IMR-90 (cell line): ENCODE measurements around the gene RIOK1. TPM values are rescaled to one million over a fixed set of nuclear protein-coding genes. Genes with fewer than 3 reads are reported as not detected.

Experiments used
- ATAC-seq: fragments of 200-7000 bp; cut with Tn5 transposase; 2 replicates; pipeline ENCODE4 v1.9.1; 2020; ENCODE audit warnings: low read depth, mild to moderate bottlenecking, moderate library complexity
- BruUV-seq: library from RNA; stranded (reverse); fragments of 400-500 nt; replicated peaks from 2 replicates; lab custom pipeline; 2021; lab: Mats Ljungman, UMichigan
- CTCF ChIA-PET: fragments of 300-600 bp; formaldehyde crosslinking; extraction: SDS; loops from one replicate; lab custom pipeline; 2021; ENCODE audit warnings: antibody characterized with exemption; lab: Yijun Ruan, JAX
- POLR2A ChIA-PET: fragments of 300-600 bp; sonication (Branson Sonifier 250); formaldehyde crosslinking; loops from one replicate; lab custom pipeline; 2022; ENCODE audit warnings: antibody characterized with exemption; ENCODE audit not compliant: unreplicated experiment; lab: Charles Lee
- DNase-seq: peaks from one replicate; pipeline ENCODE4 v3.0.0; 2013
- H2AFZ ChIP-seq: replicated peaks from 2 replicates; pipeline ENCODE3; 2013; ENCODE audit warnings: low read length, mild to moderate bottlenecking; ENCODE audit not compliant: poor library complexity
- H2AK5ac ChIP-seq: 2 replicates; pipeline ENCODE4 v1.6.1; 2013; ENCODE audit warnings: low read depth, low read length, inconsistent platforms
- H2AK9ac ChIP-seq: replicated peaks from 2 replicates; pipeline ENCODE3; 2013; ENCODE audit warnings: mild to moderate bottlenecking, low read depth, low read length, moderate library complexity; ENCODE audit not compliant: poor library complexity
- H2BK120ac ChIP-seq: 2 replicates; pipeline ENCODE4 v1.6.1; 2013; ENCODE audit warnings: low read depth, low read length, inconsistent platforms
- H2BK15ac ChIP-seq: 3 replicates; pipeline ENCODE4 v1.6.1; 2013; ENCODE audit warnings: low read depth, low read length, inconsistent platforms
- H2BK20ac ChIP-seq: 2 replicates; pipeline ENCODE4 v1.6.1; 2013; ENCODE audit warnings: low read depth, mild to moderate bottlenecking, inconsistent platforms, low read length, moderate library complexity
- H2BK5ac ChIP-seq: 2 replicates; pipeline ENCODE4 v1.6.1; 2013; ENCODE audit warnings: mild to moderate bottlenecking, low read depth, low read length, inconsistent platforms; ENCODE audit not compliant: poor library complexity, severe bottlenecking
- H3K14ac ChIP-seq: replicated peaks from 2 replicates; pipeline ENCODE4 v1.6.1; 2013; ENCODE audit warnings: low read depth, low read length, inconsistent platforms
- H3K18ac ChIP-seq: 2 replicates; pipeline ENCODE4 v1.6.1; 2013; ENCODE audit warnings: low read depth, low read length, control low read depth
- H3K23ac ChIP-seq: 2 replicates; pipeline ENCODE4 v1.6.1; 2013; ENCODE audit warnings: low read depth, low read length, inconsistent platforms
- H3K27ac ChIP-seq: 2 replicates; pipeline ENCODE4 v1.5.1; 2013; ENCODE audit warnings: mild to moderate bottlenecking, control low read depth, low read length; ENCODE audit not compliant: insufficient read depth
- H3K27me3 ChIP-seq: 2 replicates; pipeline ENCODE4 v1.6.1; 2013; ENCODE audit warnings: low read length; ENCODE audit not compliant: control insufficient read depth, insufficient read depth
- H3K36me3 ChIP-seq: 2 replicates; pipeline ENCODE4 v1.6.1; 2013; ENCODE audit warnings: low read length, mixed read lengths; ENCODE audit not compliant: control insufficient read depth, insufficient read depth
- H3K4ac ChIP-seq: 2 replicates; pipeline ENCODE4 v1.6.1; 2013; ENCODE audit warnings: low read depth, low read length, inconsistent platforms
- H3K4me1 ChIP-seq: 2 replicates; pipeline ENCODE4 v1.6.1; 2013; ENCODE audit warnings: low read length, mixed read lengths; ENCODE audit not compliant: control insufficient read depth, insufficient read depth
- H3K4me2 ChIP-seq: 2 replicates; pipeline ENCODE4 v1.6.1; 2013; ENCODE audit warnings: low read depth, mild to moderate bottlenecking, control low read depth, low read length, moderate library complexity
- H3K4me3 ChIP-seq: 2 replicates; pipeline ENCODE4 v1.5.1; 2013; ENCODE audit warnings: low read depth, mild to moderate bottlenecking, control low read depth, low read length, moderate library complexity; ENCODE audit not compliant: insufficient read depth
- H3K56ac ChIP-seq: 2 replicates; pipeline ENCODE4 v1.6.1; 2013; ENCODE audit warnings: low read length, inconsistent platforms; ENCODE audit not compliant: insufficient read depth; ENCODE audit errors: extremely low read depth
- H3K79me1 ChIP-seq, 2 experiments: 2 replicates each; pipeline ENCODE4 v1.6.1; 2013; ENCODE audit warnings: low read length in 2 of 2, inconsistent platforms in 1 of 2, low read depth in 1 of 2
- H3K9ac ChIP-seq: 2 replicates; pipeline ENCODE4 v1.6.1; 2013; ENCODE audit warnings: low read depth, low read length, control low read depth
- H3K9me1 ChIP-seq: 2 replicates; pipeline ENCODE4 v1.6.1; 2013; ENCODE audit warnings: low read length, inconsistent platforms; ENCODE audit not compliant: insufficient read depth
- H3K9me3 ChIP-seq: 2 replicates; pipeline ENCODE4 v1.6.1; 2013; ENCODE audit warnings: low read length; ENCODE audit not compliant: control insufficient read depth, insufficient read depth
- H4K20me1 ChIP-seq: 2 replicates; pipeline ENCODE4 v1.6.1; 2013; ENCODE audit warnings: low read length, inconsistent platforms; ENCODE audit not compliant: insufficient read depth
- H4K5ac ChIP-seq: 2 replicates; pipeline ENCODE4 v1.6.1; 2013; ENCODE audit warnings: mild to moderate bottlenecking, low read depth, low read length, control low read depth
- H4K8ac ChIP-seq, 2 experiments: 2 replicates each; pipeline ENCODE4 v1.6.1; 2013; ENCODE audit warnings: low read depth in 2 of 2, low read length in 2 of 2, control low read depth in 1 of 2, inconsistent platforms in 1 of 2
- H4K91ac ChIP-seq: 2 replicates; pipeline ENCODE4 v1.6.1; 2013; ENCODE audit warnings: low read depth, low read length, inconsistent platforms; ENCODE audit not compliant: insufficient read depth
- BHLHE40 ChIP-seq: fragments of 150-350 bp; IDR thresholded peaks from 2 replicates; pipeline ENCODE4 v1.6.1; 2016; ENCODE audit warnings: mild to moderate bottlenecking, low read depth, low read length
- CEBPB ChIP-seq: IDR thresholded peaks from 2 replicates; pipeline ENCODE4 v1.6.1; 2012; ENCODE audit warnings: low read depth, low read length, improper control_type of control experiment
- CHD1 ChIP-seq: IDR thresholded peaks from 2 replicates; pipeline ENCODE4 v1.6.1; 2012; ENCODE audit warnings: low read depth, low read length, improper control_type of control experiment
- FOS ChIP-seq: fragments of 150-350 bp; IDR thresholded peaks from 2 replicates; pipeline ENCODE4 v1.6.1; 2016; ENCODE audit warnings: low read depth, low read length
- MAFK ChIP-seq: IDR thresholded peaks from 2 replicates; pipeline ENCODE4 v1.6.1; 2012; ENCODE audit warnings: low read depth, low read length, improper control_type of control experiment
- MAZ ChIP-seq: IDR thresholded peaks from 2 replicates; pipeline ENCODE4 v1.6.1; 2012; ENCODE audit warnings: low read depth, mild to moderate bottlenecking, low read length, improper control_type of control experiment, moderate library complexity, borderline replicate concordance
- MXI1 ChIP-seq: IDR thresholded peaks from 2 replicates; pipeline ENCODE4 v1.6.1; 2012; ENCODE audit warnings: low read depth, mild to moderate bottlenecking, low read length, moderate library complexity, borderline replicate concordance
- NFE2L2 ChIP-seq: fragments of 150-350 bp; IDR thresholded peaks from 2 replicates; pipeline ENCODE4 v1.6.1; 2016; ENCODE audit warnings: low read depth, mild to moderate bottlenecking, low read length
- POLR2A ChIP-seq: IDR thresholded peaks from 2 replicates; pipeline ENCODE4 v1.6.1; 2012; ENCODE audit warnings: mild to moderate bottlenecking, low read depth, low read length
- RAD21 ChIP-seq: IDR thresholded peaks from 2 replicates; pipeline ENCODE4 v1.6.1; 2012; ENCODE audit warnings: low read length, improper control_type of control experiment
- RCOR1 ChIP-seq: IDR thresholded peaks from 2 replicates; pipeline ENCODE4 v1.6.1; 2012; ENCODE audit warnings: mild to moderate bottlenecking, low read length, improper control_type of control experiment; ENCODE audit not compliant: insufficient replicate concordance
- RFX5 ChIP-seq: IDR thresholded peaks from 2 replicates; pipeline ENCODE4 v1.8.0; 2012; ENCODE audit warnings: low read depth, mild to moderate bottlenecking, low read length, moderate library complexity
- SMC3 ChIP-seq: fragments of 150-350 bp; IDR thresholded peaks from 2 replicates; pipeline ENCODE4 v1.6.1; 2016; ENCODE audit warnings: low read depth, mild to moderate bottlenecking, antibody characterized with exemption, low read length, moderate library complexity
- WGBS, 2 experiments: methylation state at CpG; one replicate each; pipeline versions ENCODE4 v1.1.5 to v1.1.7; 2013; ENCODE audit warnings: missing lambda C conversion rate in 2 of 2; ENCODE audit not compliant: insufficient read length in 1 of 2; ENCODE audit errors: extremely low coverage in 2 of 2; 5-methylcytosine and 5-hydroxymethylcytosine counted together
- dilution Hi-C: fragments of 300-500 bp; cut with HindIII; formaldehyde crosslinking; loops from one replicate; pipeline ENCODE4 v1.14.3; 2018; ENCODE audit warnings: low sequenced_read_pairs; ENCODE audit not compliant: unreplicated experiment
- in situ Hi-C: fragments of 300-500 bp; cut with MboI; formaldehyde crosslinking; loops from 3 replicates; pipeline ENCODE4 v1.14.3; 2019; ENCODE audit warnings: low sequenced_read_pairs, inconsistent platforms, mixed read lengths
- intact Hi-C: fragments of 100-400 bp; cut with micrococcal nuclease; formaldehyde crosslinking; loops from 2 replicates; pipeline ENCODE4 v1.10.0; 2022
- polyA plus RNA-seq, 3 experiments: library from polyadenylated mRNA; depleted of rRNA; stranded (reverse); fragments of >200 nt; gene quantifications; 2 replicates each; pipeline ENCODE4 v1.2.3, GENCODE V29; 2012; ENCODE audit warnings: low replicate concordance in 1 of 3
- total RNA-seq: library from RNA; depleted of rRNA; stranded (reverse); fragments of >200 nt; gene quantifications from 2 replicates; pipeline ENCODE4 v1.2.3, GENCODE V29; 2012
- TF ChIP-seq, protein P1 (sequence below): conservative IDR thresholded peaks from 2 replicates; pipeline ENCODE4 v1.5.1; 2012; ENCODE audit warnings: mild to moderate bottlenecking, low read depth, low read length, improper control_type of control experiment
- TF ChIP-seq, protein P2 (sequence below): fragments of 150-350 bp; IDR thresholded peaks from 2 replicates; pipeline ENCODE4 v1.6.1; 2017; ENCODE audit warnings: mild to moderate bottlenecking, antibody characterized with exemption, low read length, low read depth
- TF ChIP-seq, protein P3 (sequence below): fragments of 150-350 bp; IDR thresholded peaks from 2 replicates; pipeline ENCODE4 v1.6.1; 2016; ENCODE audit warnings: low read depth, mild to moderate bottlenecking, low read length, moderate library complexity, borderline replicate concordance

The RIOK1 gene
- total and polyA plus RNA-seq, 2 of the 4 experiments (the other 2 are of a cell fraction): 17.0 to 17.8 TPM

DNA sequence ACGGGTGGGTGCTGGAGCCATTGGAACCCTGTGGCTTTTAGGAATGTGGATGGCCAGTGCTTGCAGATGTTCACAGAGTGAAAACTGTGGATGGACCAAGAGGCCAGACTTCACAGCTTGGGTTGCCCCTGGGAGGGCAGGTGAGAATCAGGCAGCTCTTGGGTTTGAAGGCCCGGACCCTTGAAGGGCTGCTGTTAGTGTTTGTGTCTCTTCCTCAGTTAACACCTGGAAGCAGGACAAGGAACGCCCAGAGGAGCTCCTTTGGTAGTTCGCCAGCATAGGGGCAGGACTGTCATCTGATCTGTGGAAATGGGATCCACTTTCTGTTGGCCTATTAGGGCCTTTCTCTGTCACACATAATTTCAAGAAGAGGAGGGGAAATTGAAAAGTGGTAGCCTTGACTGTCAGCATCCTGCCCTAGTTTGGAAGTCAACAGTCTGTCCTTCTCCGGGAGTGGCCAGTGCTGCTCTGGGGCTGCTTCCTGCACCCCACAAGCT is 43.6 kb downstream of the RIOK1 start:
- Histone ChIP-seq H3K79me1 (no peaks in the 10 kb centered on the region), H3K27ac (no peak overlapping the region), H2AFZ (peak overlapping the region; percentile 67), H2BK15ac (no peak overlapping the region), H4K91ac (no peak overlapping the region), H3K4ac (no peak overlapping the region), H3K18ac (no peak overlapping the region), H3K4me3 (no peak overlapping the region), H4K20me1 (no peaks in the 10 kb centered on the region), H2BK120ac (no peak overlapping the region), H3K14ac (no peak overlapping the region), H3K56ac (no peak overlapping the region), H2BK20ac (no peak overlapping the region), H3K36me3 (no peaks in the 10 kb centered on the region), H3K23ac (no peak overlapping the region), H4K5ac (no peak overlapping the region), H3K27me3 (no peaks in the 10 kb centered on the region; the same call in 1 of the 2 replicates), H3K4me2 (no peak overlapping the region), H2BK5ac (no peak overlapping the region), H3K9me3 (no peaks in the 10 kb centered on the region), H3K9ac (no peak overlapping the region), H2AK9ac (no peak overlapping the region), H2AK5ac (no peak overlapping the region), H3K4me1 (peaks cover 5% of the 10 kb centered on the region; the same call in 1 of the 2 replicates), H4K8ac (no peak overlapping the region), H3K9me1 (peaks cover 3% of the 10 kb centered on the region; the same call in 1 of the 2 replicates)
- ChIA-PET POLR2A (no interaction called here), CTCF (interaction anchor here (0.5 kb wide), 1 partner anchor 76 kb away, joined by 3 read pairs; no protein-coding TSS in a partner anchor)
- ATAC-seq (no peak; the same call in 1 of the 2 replicates), DNase-seq (no peak)
- dilution Hi-C loops (no loop called here), in situ Hi-C loops (no loop called here), intact Hi-C loops (no loop called here)
- TF ChIP-seq MXI1 (no peak), MAZ (no peak), SMC3 (no peak), FOS (no peak), BHLHE40 (no peak), POLR2A (no peak), CHD1 (no peak), RAD21 (no peak), RFX5 (no peak), RCOR1 (no peak), CEBPB (no peak), NFE2L2 (no peak), MAFK (no peak)
- TF ChIP-seq, protein P1, sequence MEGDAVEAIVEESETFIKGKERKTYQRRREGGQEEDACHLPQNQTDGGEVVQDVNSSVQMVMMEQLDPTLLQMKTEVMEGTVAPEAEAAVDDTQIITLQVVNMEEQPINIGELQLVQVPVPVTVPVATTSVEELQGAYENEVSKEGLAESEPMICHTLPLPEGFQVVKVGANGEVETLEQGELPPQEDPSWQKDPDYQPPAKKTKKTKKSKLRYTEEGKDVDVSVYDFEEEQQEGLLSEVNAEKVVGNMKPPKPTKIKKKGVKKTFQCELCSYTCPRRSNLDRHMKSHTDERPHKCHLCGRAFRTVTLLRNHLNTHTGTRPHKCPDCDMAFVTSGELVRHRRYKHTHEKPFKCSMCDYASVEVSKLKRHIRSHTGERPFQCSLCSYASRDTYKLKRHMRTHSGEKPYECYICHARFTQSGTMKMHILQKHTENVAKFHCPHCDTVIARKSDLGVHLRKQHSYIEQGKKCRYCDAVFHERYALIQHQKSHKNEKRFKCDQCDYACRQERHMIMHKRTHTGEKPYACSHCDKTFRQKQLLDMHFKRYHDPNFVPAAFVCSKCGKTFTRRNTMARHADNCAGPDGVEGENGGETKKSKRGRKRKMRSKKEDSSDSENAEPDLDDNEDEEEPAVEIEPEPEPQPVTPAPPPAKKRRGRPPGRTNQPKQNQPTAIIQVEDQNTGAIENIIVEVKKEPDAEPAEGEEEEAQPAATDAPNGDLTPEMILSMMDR: no peak
- TF ChIP-seq, protein P2, sequence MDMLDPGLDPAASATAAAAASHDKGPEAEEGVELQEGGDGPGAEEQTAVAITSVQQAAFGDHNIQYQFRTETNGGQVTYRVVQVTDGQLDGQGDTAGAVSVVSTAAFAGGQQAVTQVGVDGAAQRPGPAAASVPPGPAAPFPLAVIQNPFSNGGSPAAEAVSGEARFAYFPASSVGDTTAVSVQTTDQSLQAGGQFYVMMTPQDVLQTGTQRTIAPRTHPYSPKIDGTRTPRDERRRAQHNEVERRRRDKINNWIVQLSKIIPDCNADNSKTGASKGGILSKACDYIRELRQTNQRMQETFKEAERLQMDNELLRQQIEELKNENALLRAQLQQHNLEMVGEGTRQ: no peak
- TF ChIP-seq, protein P3, sequence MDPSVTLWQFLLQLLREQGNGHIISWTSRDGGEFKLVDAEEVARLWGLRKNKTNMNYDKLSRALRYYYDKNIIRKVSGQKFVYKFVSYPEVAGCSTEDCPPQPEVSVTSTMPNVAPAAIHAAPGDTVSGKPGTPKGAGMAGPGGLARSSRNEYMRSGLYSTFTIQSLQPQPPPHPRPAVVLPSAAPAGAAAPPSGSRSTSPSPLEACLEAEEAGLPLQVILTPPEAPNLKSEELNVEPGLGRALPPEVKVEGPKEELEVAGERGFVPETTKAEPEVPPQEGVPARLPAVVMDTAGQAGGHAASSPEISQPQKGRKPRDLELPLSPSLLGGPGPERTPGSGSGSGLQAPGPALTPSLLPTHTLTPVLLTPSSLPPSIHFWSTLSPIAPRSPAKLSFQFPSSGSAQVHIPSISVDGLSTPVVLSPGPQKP: no peak
- WGBS, 2 experiments: 40% methylated on average over 1 of the region's 5 CpGs; no CpG with 5 or more reads in 1 of the 2 experiments
- no TSS peak for BruUV-seq
